ENCODE measurements around the gene TMEM44.
A peak's percentile ranks its signal among the peaks of the same experiment; 100 is the strongest.

TMEM44 gene

DNA sequence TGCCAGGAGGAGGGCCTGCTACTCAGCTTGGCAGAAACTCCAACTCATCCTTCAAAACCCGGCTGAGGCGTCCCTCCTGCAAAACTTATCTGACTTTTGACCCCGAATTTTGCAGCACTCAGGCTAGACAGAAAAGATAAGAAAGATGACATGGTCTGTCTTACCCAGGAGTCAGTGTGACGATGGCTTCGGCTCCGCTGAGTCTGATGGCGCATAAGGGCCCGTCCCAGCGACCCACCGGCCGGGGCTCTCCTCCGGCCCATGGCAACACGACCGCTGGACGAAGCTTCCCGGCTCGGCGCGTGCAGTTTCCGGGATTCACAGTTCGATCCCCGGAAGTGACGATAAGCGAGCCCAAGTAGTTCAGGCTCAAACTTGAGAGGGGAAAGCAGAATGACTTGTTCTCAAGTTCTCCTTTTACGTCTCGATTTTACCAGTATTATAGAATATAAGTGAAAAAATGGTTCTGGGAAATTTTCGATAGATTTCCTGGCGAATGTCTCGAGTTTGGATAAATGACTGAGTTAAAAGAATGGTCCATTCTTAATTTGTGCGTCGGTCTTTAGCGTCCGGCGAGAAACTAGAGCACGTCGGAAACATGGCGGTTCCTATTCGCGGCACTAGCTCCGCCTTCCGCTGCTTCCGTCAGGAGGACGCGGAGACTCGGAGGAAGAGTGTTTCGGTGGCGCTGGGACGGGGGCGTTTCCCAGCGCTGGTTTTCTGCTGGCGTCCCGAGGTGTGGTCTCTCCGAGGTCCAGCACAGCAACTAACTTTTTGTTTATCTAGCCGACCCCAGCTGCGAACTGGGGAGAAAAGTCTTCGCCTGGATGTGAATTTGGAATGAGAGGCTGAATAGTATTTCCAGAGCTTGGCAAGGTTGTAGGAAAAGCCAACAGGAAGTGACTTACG, 38.9 kb upstream of the TMEM44 start, which contains the start of gene LSG1:
TSS of gene LSG1 (minus strand) at position 292 of the 909 bp plus-strand sequence. CDS start at position 263, 29 bp downstream.
- Histone ChIP-seq H3K27me3 (ENCODE audit: insufficient read depth, low read length) (no peaks in the 10 kb centered on the region), H3K4me3 (ENCODE audit: low read depth, low read length) (peak within 1 kb of the TSS; percentile 94), H2AFZ (ENCODE audit: low read length, unreplicated experiment) (peak within 1 kb of the TSS; percentile 68), H3K36me3 (ENCODE audit: insufficient read depth, low read length) (peaks cover 14% of the 10 kb centered on the region; the same call in 1 of the 2 replicates), H3K79me2 (ENCODE audit: control insufficient read depth, insufficient read depth, low read length, unreplicated experiment) (peaks cover 40% of the 10 kb centered on the region), H3K27ac (ENCODE audit: low read depth, low read length) (peak within 1 kb of the TSS; percentile 89), H3K4me1 (ENCODE audit: control insufficient read depth, insufficient read depth, low read length, unreplicated experiment) (peaks cover 19% of the 10 kb centered on the region)

DNA sequence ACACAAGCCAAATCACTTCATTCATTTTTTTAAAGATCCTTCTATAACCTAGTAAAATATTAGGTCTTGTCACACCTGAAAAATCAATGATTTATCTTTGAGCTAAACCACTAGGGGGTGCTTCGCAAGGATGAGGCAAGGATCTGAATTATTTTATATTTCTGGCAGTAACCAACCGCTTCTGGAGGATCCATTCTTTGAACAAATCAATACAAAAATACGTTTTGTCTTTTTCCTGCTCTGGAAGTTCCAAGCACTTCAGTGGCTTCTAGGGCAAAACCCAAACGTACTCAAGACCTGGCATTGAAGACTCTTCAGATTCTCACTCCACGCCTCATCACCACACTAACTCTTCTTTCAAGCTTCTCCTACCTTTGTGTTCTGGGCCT, 38.3 kb upstream of the TMEM44 start:
- H3K27ac ChIP-seq (ENCODE audit: low read depth, low read length), result peak overlapping the region; percentile 89
- peak overlapping the region; percentile 94 for H3K4me3 ChIP-seq (ENCODE audit: low read depth, low read length)
- peak overlapping the region; percentile 68 for H2AFZ ChIP-seq (ENCODE audit: low read length, unreplicated experiment)
- no peaks in the 10 kb centered on the region for H3K27me3 ChIP-seq (ENCODE audit: insufficient read depth, low read length)
- H3K4me1 ChIP-seq (ENCODE audit: control insufficient read depth, insufficient read depth, low read length, unreplicated experiment), result peaks cover 19% of the 10 kb centered on the region
- H3K36me3 ChIP-seq (ENCODE audit: insufficient read depth, low read length), result peaks cover 14% of the 10 kb centered on the region; the same call in 1 of the 2 replicates
- H3K79me2 ChIP-seq (ENCODE audit: control insufficient read depth, insufficient read depth, low read length, unreplicated experiment), result peaks cover 40% of the 10 kb centered on the region

DNA sequence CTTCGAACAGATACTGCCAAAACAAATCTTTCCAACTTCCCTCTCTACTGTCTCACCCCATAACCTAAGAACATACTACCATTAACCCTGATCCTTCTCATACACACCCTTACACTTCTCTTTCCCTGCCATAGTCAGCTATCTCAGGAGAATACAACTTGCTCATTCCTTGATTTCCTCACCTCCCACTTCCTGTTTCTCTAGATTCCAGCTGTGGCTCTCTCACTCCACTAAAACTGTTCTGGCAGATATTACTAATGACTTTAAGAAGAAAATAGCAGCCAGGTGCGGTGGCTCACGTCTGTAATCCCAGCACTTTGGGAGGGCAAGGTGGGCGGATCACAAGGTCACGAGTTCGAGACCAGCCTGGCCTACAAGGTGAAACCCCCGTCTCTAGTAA, 34.1 kb upstream of the TMEM44 start:
- Histone ChIP-seq H3K4me1 (ENCODE audit: control insufficient read depth, insufficient read depth, low read length, unreplicated experiment) (peaks cover 12% of the 10 kb centered on the region), H2AFZ (ENCODE audit: low read length, unreplicated experiment) (no peak overlapping the region), H3K4me3 (ENCODE audit: low read depth, low read length) (no peak overlapping the region), H3K79me2 (ENCODE audit: control insufficient read depth, insufficient read depth, low read length, unreplicated experiment) (peaks cover 40% of the 10 kb centered on the region), H3K27me3 (ENCODE audit: insufficient read depth, low read length) (no peaks in the 10 kb centered on the region), H3K36me3 (ENCODE audit: insufficient read depth, low read length) (peaks cover 17% of the 10 kb centered on the region), H3K27ac (ENCODE audit: low read depth, low read length) (no peak overlapping the region)

DNA sequence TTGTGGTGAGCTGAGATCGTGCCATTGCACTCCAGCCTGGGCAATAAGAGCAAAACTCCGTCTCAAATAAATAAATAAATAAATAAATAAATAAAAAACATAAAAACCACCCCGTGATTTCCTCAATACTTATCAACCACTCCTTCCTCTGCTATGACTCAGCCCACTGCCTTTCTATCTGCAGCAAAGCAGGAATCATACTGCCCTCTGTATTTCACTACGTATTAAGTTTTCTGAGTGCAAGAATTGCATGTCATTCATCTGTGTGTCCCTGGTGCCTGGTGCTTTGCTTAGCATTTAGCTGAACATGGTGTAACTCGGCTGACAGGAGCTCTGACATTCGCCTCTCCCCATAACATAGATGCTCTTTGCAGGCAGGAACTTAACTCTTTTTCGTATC, 31.6 kb upstream of the TMEM44 start:
- no peak overlapping the region for H2AFZ ChIP-seq (ENCODE audit: low read length, unreplicated experiment)
- H3K4me1 ChIP-seq (ENCODE audit: control insufficient read depth, insufficient read depth, low read length, unreplicated experiment), result no peaks in the 10 kb centered on the region
- no peak overlapping the region for H3K27ac ChIP-seq (ENCODE audit: low read depth, low read length)
- peaks cover 26% of the 10 kb centered on the region for H3K36me3 ChIP-seq (ENCODE audit: insufficient read depth, low read length)
- peaks cover 19% of the 10 kb centered on the region for H3K79me2 ChIP-seq (ENCODE audit: control insufficient read depth, insufficient read depth, low read length, unreplicated experiment)
- H3K27me3 ChIP-seq (ENCODE audit: insufficient read depth, low read length), result no peaks in the 10 kb centered on the region
- no peak overlapping the region for H3K4me3 ChIP-seq (ENCODE audit: low read depth, low read length)

- Histone ChIP-seq H3K4me1 (ENCODE audit: control insufficient read depth, insufficient read depth, low read length, unreplicated experiment) (no peaks in the 10 kb centered on the region), H3K27ac (ENCODE audit: low read depth, low read length) (no peak overlapping the region), H3K27me3 (ENCODE audit: insufficient read depth, low read length) (no peaks in the 10 kb centered on the region), H3K4me3 (ENCODE audit: low read depth, low read length) (no peak overlapping the region), H2AFZ (ENCODE audit: low read length, unreplicated experiment) (no peak overlapping the region), H3K36me3 (ENCODE audit: insufficient read depth, low read length) (peaks cover 29% of the 10 kb centered on the region), H3K79me2 (ENCODE audit: control insufficient read depth, insufficient read depth, low read length, unreplicated experiment) (no peaks in the 10 kb centered on the region)
These were observed 28.7 kb upstream of the TMEM44 start for GRCh38 chr3:194661946-194662345.

- Histone ChIP-seq H3K4me3 (ENCODE audit: low read depth, low read length) (no peak overlapping the region), H3K27me3 (ENCODE audit: insufficient read depth, low read length) (no peaks in the 10 kb centered on the region), H3K79me2 (ENCODE audit: control insufficient read depth, insufficient read depth, low read length, unreplicated experiment) (no peaks in the 10 kb centered on the region), H3K36me3 (ENCODE audit: insufficient read depth, low read length) (peaks cover 29% of the 10 kb centered on the region), H3K4me1 (ENCODE audit: control insufficient read depth, insufficient read depth, low read length, unreplicated experiment) (no peaks in the 10 kb centered on the region), H2AFZ (ENCODE audit: low read length, unreplicated experiment) (no peak overlapping the region), H3K27ac (ENCODE audit: low read depth, low read length) (no peak overlapping the region)
These were observed 28.2 kb upstream of the TMEM44 start for GRCh38 chr3:194661374-194661773.

DNA sequence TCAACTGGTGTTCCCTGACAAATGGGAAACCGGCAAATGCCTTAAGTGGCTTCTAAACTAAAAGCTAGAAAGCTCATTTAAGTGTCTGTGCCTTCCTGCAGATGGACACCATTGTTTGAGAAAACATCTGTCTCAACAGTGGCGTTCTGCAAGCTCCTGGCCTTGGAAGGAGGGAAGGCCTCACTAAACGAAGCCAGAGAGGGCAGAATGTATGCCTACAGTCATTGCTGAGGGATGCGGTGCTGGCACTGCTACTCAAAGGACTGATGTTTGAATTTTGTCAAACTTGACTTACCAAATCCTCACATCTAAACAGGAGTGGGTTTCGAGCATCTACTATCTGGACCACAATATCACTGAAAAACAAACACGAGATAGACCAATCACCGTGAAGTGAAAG, 26.6 kb upstream of the TMEM44 start:
- H3K4me3 ChIP-seq (ENCODE audit: low read depth, low read length), result no peak overlapping the region
- no peaks in the 10 kb centered on the region for H3K27me3 ChIP-seq (ENCODE audit: insufficient read depth, low read length)
- peaks cover 33% of the 10 kb centered on the region for H3K36me3 ChIP-seq (ENCODE audit: insufficient read depth, low read length)
- H3K4me1 ChIP-seq (ENCODE audit: control insufficient read depth, insufficient read depth, low read length, unreplicated experiment), result no peaks in the 10 kb centered on the region
- H3K27ac ChIP-seq (ENCODE audit: low read depth, low read length), result no peak overlapping the region
- no peak overlapping the region for H2AFZ ChIP-seq (ENCODE audit: low read length, unreplicated experiment)
- H3K79me2 ChIP-seq (ENCODE audit: control insufficient read depth, insufficient read depth, low read length, unreplicated experiment), result no peaks in the 10 kb centered on the region

DNA sequence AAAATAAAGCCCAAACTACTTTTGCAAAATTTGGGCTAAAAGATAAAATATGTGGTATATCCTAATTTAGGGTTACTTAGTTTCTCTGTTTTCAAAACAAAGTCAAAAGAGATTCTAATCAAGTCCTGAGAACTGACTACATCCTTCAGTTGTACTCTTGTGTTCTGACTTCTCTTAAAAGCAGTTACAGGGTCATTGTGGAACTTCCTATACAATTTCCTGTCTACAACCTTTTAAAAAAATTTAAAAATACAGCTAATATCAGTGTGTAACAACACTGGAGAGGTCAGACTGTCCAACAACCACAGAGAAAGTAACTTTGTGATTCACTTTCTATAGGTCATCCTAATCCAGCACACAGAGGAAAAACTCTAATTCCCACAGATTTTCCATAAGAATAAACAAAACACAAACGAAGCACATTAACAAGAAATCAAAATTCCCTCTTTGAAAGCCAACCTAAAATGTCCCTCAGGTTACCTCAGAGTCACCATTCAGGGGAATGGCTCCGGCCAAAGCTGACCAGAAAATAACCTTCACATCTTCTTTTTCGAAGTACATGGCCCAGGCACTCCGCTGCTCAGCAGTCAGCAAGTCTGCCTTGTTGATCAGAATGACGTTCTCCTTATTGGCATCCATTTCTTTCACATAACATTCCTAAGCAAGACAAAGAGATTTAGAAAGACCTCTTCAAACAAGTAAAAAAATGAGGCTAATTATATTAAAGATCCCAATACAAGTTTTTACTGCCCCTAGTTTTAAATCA, 25.4 kb upstream of the TMEM44 start:
- H2AFZ ChIP-seq (ENCODE audit: low read length, unreplicated experiment), result no peak overlapping the region
- no peak overlapping the region for H3K4me3 ChIP-seq (ENCODE audit: low read depth, low read length)
- H3K27ac ChIP-seq (ENCODE audit: low read depth, low read length), result no peak overlapping the region
- H3K36me3 ChIP-seq (ENCODE audit: insufficient read depth, low read length), result peaks cover 35% of the 10 kb centered on the region
- no peaks in the 10 kb centered on the region for H3K4me1 ChIP-seq (ENCODE audit: control insufficient read depth, insufficient read depth, low read length, unreplicated experiment)
- H3K79me2 ChIP-seq (ENCODE audit: control insufficient read depth, insufficient read depth, low read length, unreplicated experiment), result no peaks in the 10 kb centered on the region
- no peaks in the 10 kb centered on the region for H3K27me3 ChIP-seq (ENCODE audit: insufficient read depth, low read length)

- no peak overlapping the region for H3K4me3 ChIP-seq (ENCODE audit: low read depth, low read length)
- H3K36me3 ChIP-seq (ENCODE audit: insufficient read depth, low read length), result peaks cover 39% of the 10 kb centered on the region
- H3K27me3 ChIP-seq (ENCODE audit: insufficient read depth, low read length), result no peaks in the 10 kb centered on the region
- H3K79me2 ChIP-seq (ENCODE audit: control insufficient read depth, insufficient read depth, low read length, unreplicated experiment), result no peaks in the 10 kb centered on the region
- no peak overlapping the region for H2AFZ ChIP-seq (ENCODE audit: low read length, unreplicated experiment)
- no peaks in the 10 kb centered on the region for H3K4me1 ChIP-seq (ENCODE audit: control insufficient read depth, insufficient read depth, low read length, unreplicated experiment)
- H3K27ac ChIP-seq (ENCODE audit: low read depth, low read length), result no peak overlapping the region
These were observed 24.2 kb upstream of the TMEM44 start for GRCh38 chr3:194657439-194657838.

- Histone ChIP-seq H2AFZ (ENCODE audit: low read length, unreplicated experiment) (no peak overlapping the region), H3K27me3 (ENCODE audit: insufficient read depth, low read length) (no peaks in the 10 kb centered on the region), H3K4me3 (ENCODE audit: low read depth, low read length) (no peak overlapping the region), H3K79me2 (ENCODE audit: control insufficient read depth, insufficient read depth, low read length, unreplicated experiment) (no peaks in the 10 kb centered on the region), H3K36me3 (ENCODE audit: insufficient read depth, low read length) (peaks cover 53% of the 10 kb centered on the region), H3K4me1 (ENCODE audit: control insufficient read depth, insufficient read depth, low read length, unreplicated experiment) (no peaks in the 10 kb centered on the region), H3K27ac (ENCODE audit: low read depth, low read length) (no peak overlapping the region)
These were observed 21.2 kb upstream of the TMEM44 start for GRCh38 chr3:194654443-194654842.

Measured in ACC112 (cell line).